Measurements from ENCODE around the gene VAT1L.

GRCh38 chr16:77912617-77913016 is 124.3 kb downstream of the VAT1L start:
- TF ChIP-seq CTCF (IDR thresholded peaks at IDR 0.05) (no peak), EP300 (IDR thresholded peaks at IDR 0.05) (no peak), POLR2AphosphoS5 (IDR thresholded peaks at IDR 0.05) (no peak)

All from stomach (tissue), 4 donors.